ENCODE results near the gene TBCD. TPM values are rescaled to one million over a fixed set of nuclear protein-coding genes. Genes with fewer than 3 reads are reported as not detected.

The TBCD gene
- total RNA-seq, 2 donors from 2014 or later: 64.0 to 123 TPM

GRCh38 chr17:82937411-82938371, 185.8 kb downstream of the TBCD start:
- H3K27ac ChIP-seq: no peak overlapping the region
- no peak overlapping the region for H3K4me3 ChIP-seq
- H3K27me3 ChIP-seq (replicated peaks; ENCODE audit: insufficient read depth): no peaks in the 10 kb centered on the region
- no peak for TF ChIP-seq POLR2AphosphoS5 (IDR thresholded peaks at IDR 0.05)
- no peak for TF ChIP-seq CTCF (IDR thresholded peaks at IDR 0.05)
- TF ChIP-seq POLR2A (IDR thresholded peaks at IDR 0.05): no peak
- no peaks in the 10 kb centered on the region for H3K9me3 ChIP-seq
- intact Hi-C loops (cut with DNase I): no loop called here
- no peak for DNase-seq (ENCODE audit: low spot score)
- no peaks in the 10 kb centered on the region for H3K4me1 ChIP-seq (replicated peaks)
- 91% methylated on average over 50 of the region's 53 CpGs for WGBS
- H3K36me3 ChIP-seq: peaks cover 0 to 21% of the 10 kb centered on the region in 2 donors

GRCh38 chr17:82938486-82938872, 186.6 kb downstream of the TBCD start:
- H3K36me3 ChIP-seq: peaks cover 3 to 26% of the 10 kb centered on the region in 2 donors
- 88% methylated on average over 8 of the region's 8 CpGs for WGBS
- no peak overlapping the region for H3K27ac ChIP-seq
- no peak for TF ChIP-seq CTCF (IDR thresholded peaks at IDR 0.05)
- TF ChIP-seq POLR2AphosphoS5 (IDR thresholded peaks at IDR 0.05): no peak
- TF ChIP-seq POLR2A (IDR thresholded peaks at IDR 0.05): no peak
- no peaks in the 10 kb centered on the region for H3K27me3 ChIP-seq (replicated peaks; ENCODE audit: insufficient read depth)
- H3K4me3 ChIP-seq: no peak overlapping the region
- no peaks in the 10 kb centered on the region for H3K4me1 ChIP-seq (replicated peaks)
- DNase-seq (ENCODE audit: low spot score): no peak
- intact Hi-C loops (cut with DNase I): no loop called here
- no peaks in the 10 kb centered on the region for H3K9me3 ChIP-seq

- TF ChIP-seq POLR2AphosphoS5 (IDR thresholded peaks at IDR 0.05) (no peak), POLR2A (IDR thresholded peaks at IDR 0.05) (no peak), CTCF (IDR thresholded peaks at IDR 0.05) (no peak)
- no peak overlapping the region for H3K4me3 ChIP-seq
- H3K9me3 ChIP-seq: no peaks in the 10 kb centered on the region
- 85% methylated on average over 26 of the region's 26 CpGs for WGBS
- intact Hi-C loops (cut with DNase I): no loop called here
- H3K27ac ChIP-seq: no peak overlapping the region
- no peak for DNase-seq (ENCODE audit: low spot score)
- H3K4me1 ChIP-seq (replicated peaks): no peaks in the 10 kb centered on the region
- peaks cover 3 to 24% of the 10 kb centered on the region in 2 donors for H3K36me3 ChIP-seq
- H3K27me3 ChIP-seq (replicated peaks; ENCODE audit: insufficient read depth): no peaks in the 10 kb centered on the region
These were observed 187.2 kb downstream of the TBCD start for GRCh38 chr17:82938873-82939620.

GRCh38 chr17:82939621-82940135, 187.8 kb downstream of the TBCD start:
- intact Hi-C loops (cut with DNase I): no loop called here
- no peaks in the 10 kb centered on the region for H3K4me1 ChIP-seq (replicated peaks)
- H3K27me3 ChIP-seq (replicated peaks; ENCODE audit: insufficient read depth): no peaks in the 10 kb centered on the region
- H3K4me3 ChIP-seq: no peak overlapping the region
- no peak for DNase-seq (ENCODE audit: low spot score)
- H3K36me3 ChIP-seq: peaks cover 8 to 22% of the 10 kb centered on the region in 2 donors
- no peak overlapping the region for H3K27ac ChIP-seq
- TF ChIP-seq POLR2AphosphoS5 (IDR thresholded peaks at IDR 0.05) (no peak), POLR2A (IDR thresholded peaks at IDR 0.05) (no peak), CTCF (IDR thresholded peaks at IDR 0.05) (no peak)
- H3K9me3 ChIP-seq: no peaks in the 10 kb centered on the region
- 81% methylated on average over 10 of the region's 10 CpGs for WGBS
